Measurements from ENCODE around the gene ZNF599. TPM values are rescaled to one million over a fixed set of nuclear protein-coding genes. Genes with fewer than 3 reads are reported as not detected.

The ZNF599 gene
- total and polyA plus RNA-seq, 7 donors, result 1.6 to 5.6 (median 2.6) TPM

- H3K9me3 ChIP-seq, result no peaks in the 10 kb centered on the region
- peak overlapping the region; percentile 71 for H3K4me3 ChIP-seq
- no peaks in the 10 kb centered on the region for H3K27me3 ChIP-seq (ENCODE audit: insufficient read depth in 3 of 3, low read length in 2 of 3)
- TF ChIP-seq CTCF (IDR thresholded peaks at IDR 0.05), result no peak
- no peak for DNase-seq
- peaks cover 19% of the 10 kb centered on the region for H3K4me1 ChIP-seq
- intact Hi-C loops (cut with DNase I), result loop anchor here (5.0 to 10.0 kb wide), 2 partner anchors 40 to 58 kb away; partner anchors contain the start of genes SCGB2B2 (in 1 of the 2), ZNF302 (in 1 of the 2) and ZNF599 (in 1 of the 2)
- peaks cover 2 to 23% of the 10 kb centered on the region in 2 donors for H3K36me3 ChIP-seq (ENCODE audit: insufficient read depth in 1 of 2, low read depth in 1 of 2)
- no peak for ATAC-seq
- 33 to 49% (median 36%) methylated on average over 13 to 15 of the region's 15 CpGs for WGBS, 3 donors
- H3K27ac ChIP-seq, result peak overlapping the region; percentile 96
These were observed 40.3 kb downstream of the ZNF599 start for GRCh38 chr19:34732612-34733211.

GRCh38 chr19:34731964-34732363 lies 41.1 kb downstream of the ZNF599 start:
- no peak for TF ChIP-seq CTCF (IDR thresholded peaks at IDR 0.05)
- no peak overlapping the region for H3K27ac ChIP-seq
- no peaks in the 10 kb centered on the region for H3K27me3 ChIP-seq (ENCODE audit: insufficient read depth in 3 of 3, low read length in 2 of 3)
- no peaks in the 10 kb centered on the region for H3K9me3 ChIP-seq
- H3K36me3 ChIP-seq (ENCODE audit: insufficient read depth in 1 of 2, low read depth in 1 of 2), result peaks cover 0 to 17% of the 10 kb centered on the region in 2 donors
- no peak overlapping the region for H3K4me3 ChIP-seq
- peaks cover 19% of the 10 kb centered on the region for H3K4me1 ChIP-seq
- ATAC-seq (no peak), DNase-seq (no peak)
- intact Hi-C loops (cut with DNase I), result loop anchor here (5.0 to 10.0 kb wide), 2 partner anchors 40 to 57 kb away; partner anchors contain the start of genes SCGB2B2 (in 1 of the 2), ZNF302 (in 1 of the 2) and ZNF599 (in 1 of the 2)
- 78 to 85% (median 84%) methylated on average over 7 of the region's 7 CpGs for WGBS, 3 donors

DNA sequence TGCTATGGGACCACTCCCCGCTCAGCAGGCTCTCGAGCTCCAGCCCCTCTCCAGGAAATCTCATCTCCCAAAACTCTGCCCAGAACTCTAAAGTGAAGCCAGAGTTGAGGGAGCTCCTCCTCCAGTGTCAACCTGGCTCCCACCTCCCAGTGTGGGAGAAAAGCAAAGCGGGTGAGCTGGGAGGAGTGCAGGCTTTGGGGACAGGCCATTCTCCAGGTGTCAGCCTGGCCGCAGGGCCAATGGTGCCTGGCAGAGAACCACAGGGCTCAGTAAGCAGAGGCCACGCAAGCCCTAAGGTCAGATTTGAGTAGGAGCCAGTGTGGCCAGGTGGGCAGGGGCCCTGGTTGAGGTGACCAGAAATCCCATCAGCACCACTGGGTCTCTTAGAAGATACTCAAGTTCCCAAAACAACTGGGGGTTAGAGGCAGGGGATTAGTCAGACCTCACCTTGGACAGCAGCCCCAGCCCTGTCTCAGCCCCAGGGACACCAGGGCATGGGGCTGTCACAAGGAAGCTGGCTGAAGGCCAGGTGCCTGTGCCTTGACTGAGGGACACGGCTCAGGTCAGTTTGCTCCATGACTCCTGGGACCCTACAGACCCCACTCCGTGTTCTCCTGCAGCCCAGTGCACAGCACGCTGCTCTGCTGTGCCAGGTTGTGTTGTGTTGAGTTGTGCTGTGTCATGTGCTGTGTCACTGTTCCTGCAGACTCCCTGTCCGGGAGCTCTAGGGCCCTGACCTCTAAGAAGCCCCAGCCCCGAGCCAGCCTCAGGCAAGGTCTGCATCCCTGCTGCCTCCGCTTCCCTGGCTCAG lies 41.8 kb downstream of the ZNF599 start:
- H3K4me1 ChIP-seq, result peaks cover 16% of the 10 kb centered on the region
- WGBS, 3 donors, result 77 to 83% (median 79%) methylated on average over 10 to 11 of the region's 11 CpGs
- intact Hi-C loops (cut with DNase I), result loop anchor here (5.0 to 10.0 kb wide), 2 partner anchors 41 to 56 kb away; partner anchors contain the start of genes SCGB2B2 (in 1 of the 2), ZNF302 (in 1 of the 2) and ZNF599 (in 1 of the 2)
- peaks cover 0 to 4% (median 0%) of the 10 kb centered on the region in 3 donors for H3K27me3 ChIP-seq (ENCODE audit: insufficient read depth in 3 of 3, low read length in 2 of 3)
- no peak overlapping the region for H3K27ac ChIP-seq
- no peak for TF ChIP-seq CTCF (IDR thresholded peaks at IDR 0.05)
- no peak overlapping the region for H3K4me3 ChIP-seq
- DNase-seq (no peak), ATAC-seq (no peak)
- no peaks in the 10 kb centered on the region for H3K9me3 ChIP-seq
- H3K36me3 ChIP-seq (ENCODE audit: insufficient read depth in 1 of 2, low read depth in 1 of 2), result peaks cover 0 to 11% of the 10 kb centered on the region in 2 donors

DNA sequence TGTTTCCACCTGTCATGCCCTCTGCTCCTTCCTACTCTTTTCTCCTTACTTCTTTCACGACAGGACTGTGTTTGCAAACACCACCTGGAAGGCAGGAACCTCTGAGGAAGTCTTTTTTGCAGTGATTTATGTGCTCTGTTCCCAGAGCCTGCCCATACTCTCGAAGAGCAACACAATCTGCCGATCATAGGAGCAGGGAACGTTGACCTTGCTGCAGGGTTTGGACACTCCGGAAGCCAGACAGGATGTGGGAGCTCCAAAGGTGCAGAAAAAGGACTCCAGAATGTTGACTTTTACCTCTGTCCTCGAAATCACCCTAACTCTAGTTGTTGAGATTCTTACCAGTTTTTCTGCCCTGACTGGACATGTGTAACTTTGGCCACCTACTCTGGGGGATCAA lies 47.6 kb downstream of the ZNF599 start:
- Histone ChIP-seq H3K27ac (no peak overlapping the region), H3K9me3 (no peaks in the 10 kb centered on the region), H3K4me1 (no peaks in the 10 kb centered on the region), H3K36me3 (ENCODE audit: insufficient read depth in 1 of 2, low read depth in 1 of 2) (no peaks in the 10 kb centered on the region), H3K27me3 (ENCODE audit: insufficient read depth in 3 of 3, low read length in 2 of 3) (peaks cover 2 to 4% (median 4%) of the 10 kb centered on the region in 3 donors), H3K4me3 (no peak overlapping the region)
- 26 to 28% (median 26%) methylated on average over 6 of the region's 6 CpGs for WGBS, 3 donors
- no peak for DNase-seq
- no peak for ATAC-seq
- TF ChIP-seq CTCF (IDR thresholded peaks at IDR 0.05), result no peak
- intact Hi-C loops (cut with DNase I), result loop anchor here in 1 of 2 donors (10.0 kb wide), 1 partner anchor 951 kb away; no protein-coding TSS in a partner anchor

All from psoas muscle (tissue), 8 donors.